Left ventricle myocardium superior (tissue), 1 donor: Measurements from ENCODE around the gene DNAL1. TPM values are rescaled to one million over a fixed set of nuclear protein-coding genes. Genes with fewer than 3 reads are reported as not detected.

Experiments used
- ATAC-seq: fragments of 200-7000 bp; cut with Tn5 transposase; one replicate; pipeline ENCODE4 v1.9.1; 2020; ENCODE audit warnings: mild to moderate bottlenecking, moderate library complexity
- DNase-seq: peaks from one replicate; pipeline ENCODE4 v3.0.0-alpha.2; 2020
- intact Hi-C: fragments of 100-400 bp; cut with micrococcal nuclease; formaldehyde crosslinking; loops from one replicate; pipeline ENCODE4 v1.11.0; 2022
- total RNA-seq: library from RNA; stranded (reverse); fragmentation: NEBNext Ultra II Directional; extraction: Animal tissue kit (Norgen Biotek cat#: 25700); gene quantifications from one replicate; pipeline ENCODE4 v1.2.1, GENCODE V29; 2021
- donor health status: DM: no; HTN: yes; CAD: no; lungs with severe emphysema.

Gene DNAL1
- total RNA-seq, 1 donor from 2014 or later: 12.0 TPM

GRCh38 chr14:73748858-73749357 is 104.1 kb downstream of the DNAL1 start:
- ATAC-seq (no peak), DNase-seq (no peak)
- intact Hi-C loops: no loop called here

DNA sequence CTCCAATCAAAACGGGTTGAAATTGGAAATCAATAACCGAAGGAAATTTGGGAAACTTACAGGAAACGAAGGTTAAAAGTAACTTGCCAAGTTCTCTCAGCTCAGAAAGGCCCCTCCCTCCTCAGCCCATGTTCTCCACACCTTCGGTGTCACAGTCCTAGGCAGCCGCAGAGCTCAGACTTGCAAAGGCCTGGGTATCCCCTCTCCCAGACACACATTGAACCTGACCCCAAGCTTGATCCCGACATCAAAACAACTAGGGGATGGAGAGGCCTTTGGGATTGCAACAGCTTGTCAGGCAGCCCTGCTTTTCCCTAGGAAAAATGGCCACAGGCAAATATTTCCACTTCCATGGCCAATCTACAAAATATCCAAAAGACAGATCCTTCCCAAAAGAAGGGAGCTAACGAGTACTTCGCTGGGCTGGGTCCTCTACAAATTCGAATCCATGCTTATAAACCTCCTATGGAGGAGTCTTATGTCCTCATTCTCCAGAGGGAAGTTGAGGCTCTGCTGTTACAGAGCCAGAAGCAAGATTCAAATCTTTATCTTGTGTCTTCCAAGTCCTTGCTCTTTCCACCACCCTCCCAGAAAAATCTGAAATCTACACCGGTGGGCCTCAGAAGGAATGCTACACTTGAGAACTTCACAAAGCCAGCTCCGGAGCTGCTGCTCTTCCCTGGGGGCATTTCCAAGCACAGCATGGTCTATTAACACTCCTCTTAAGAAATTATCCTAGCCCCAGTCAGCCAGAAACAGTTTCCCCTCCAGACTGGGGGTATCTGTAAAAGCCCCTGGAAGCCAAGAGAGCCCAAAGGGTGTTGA is 105.1 kb downstream of the DNAL1 start:
- DNase-seq: no peak
- ATAC-seq: no peak
- intact Hi-C loops: no loop called here

DNA sequence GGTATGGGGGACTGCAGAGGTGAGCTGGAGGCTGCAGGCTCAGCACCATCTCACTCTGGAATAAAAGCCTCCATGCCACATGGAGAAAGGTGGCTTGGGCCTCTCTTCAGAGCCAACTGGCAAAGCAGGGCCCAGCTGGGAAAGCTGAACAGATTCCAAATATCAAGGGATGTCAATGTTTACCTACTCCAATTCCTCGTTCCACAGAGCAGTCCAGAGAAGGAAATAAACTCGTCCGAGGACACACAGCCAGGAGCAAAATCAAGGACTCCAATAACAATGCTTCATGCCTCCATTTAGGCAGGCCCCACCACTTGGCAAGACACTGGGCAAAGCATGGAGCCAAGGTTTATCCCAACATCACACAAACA is 105.7 kb downstream of the DNAL1 start:
- DNase-seq (no peak), ATAC-seq (no peak)
- intact Hi-C loops: no loop called here

DNA sequence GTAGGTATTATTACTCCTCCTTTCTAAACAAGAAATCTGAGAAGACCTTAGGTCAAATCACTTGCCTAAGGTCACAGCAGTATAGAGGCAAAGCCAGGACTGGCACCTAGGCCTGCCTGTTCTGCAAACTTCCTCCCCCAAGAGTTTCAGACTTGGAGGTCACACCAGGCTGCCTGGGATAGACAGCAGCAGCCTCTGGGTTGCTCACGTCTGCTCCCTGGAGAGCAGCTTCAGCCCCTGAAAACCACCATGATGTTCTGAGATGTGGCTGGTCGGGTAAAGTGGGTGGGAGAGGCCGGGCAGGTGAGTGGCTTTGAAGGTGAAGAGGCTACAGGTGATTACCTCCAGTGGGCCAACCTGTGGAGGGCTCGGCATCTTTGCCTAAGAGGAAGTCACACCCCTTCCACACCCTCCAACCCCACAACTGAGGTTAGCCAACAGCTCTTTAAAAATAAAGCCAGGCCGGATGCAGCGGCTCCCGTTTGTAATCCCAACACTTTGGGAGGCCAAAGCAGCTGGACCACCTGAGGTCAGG is 106.4 kb downstream of the DNAL1 start:
- intact Hi-C loops: no loop called here
- no peak for DNase-seq

DNA sequence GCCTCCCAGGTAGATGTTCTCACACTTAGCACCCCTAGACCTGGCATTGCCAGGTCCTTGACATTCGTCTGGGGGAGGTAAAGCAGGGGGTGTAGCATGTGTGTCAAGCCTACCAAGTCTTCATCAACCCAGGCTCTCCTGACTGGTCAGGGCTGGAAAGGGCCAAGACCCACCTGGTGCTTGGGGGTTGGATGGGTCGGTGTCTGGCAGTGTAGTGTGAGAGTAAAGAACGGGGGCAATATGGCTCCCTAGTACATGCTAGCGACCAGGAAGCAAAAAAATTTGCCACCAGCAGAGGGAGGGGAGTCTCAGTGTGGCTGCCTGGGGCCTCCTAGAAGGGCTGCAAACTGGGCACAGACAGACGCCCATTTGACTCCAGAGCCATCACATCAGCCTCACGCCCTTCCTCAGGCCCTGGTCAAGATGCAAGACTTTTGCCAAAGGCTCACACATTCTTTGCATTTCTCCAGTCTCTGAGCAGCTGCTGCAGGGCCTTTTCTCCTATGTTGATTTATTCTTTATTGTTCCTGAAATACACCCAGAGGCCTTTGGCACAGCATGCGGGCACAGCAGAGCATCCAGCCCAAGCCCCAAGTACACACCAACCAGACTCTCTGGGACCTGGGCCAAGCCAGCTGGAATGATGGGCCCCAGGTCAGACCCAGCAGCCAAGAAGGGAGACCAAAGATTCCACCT is 107.7 kb downstream of the DNAL1 start:
- DNase-seq: peak; percentile 90

More for the DNA sequence above, 106.4 kb downstream of the DNAL1 start:
- no peak for ATAC-seq

More for the DNA sequence above, 107.7 kb downstream of the DNAL1 start:
- intact Hi-C loops: no loop called here
- ATAC-seq: peak; percentile 69

Other genes with a start within 250 kb of the DNAL1 start
- gene NUMB, start 186.4 kb upstream of the DNAL1 start, total RNA-seq: 41.9 TPM
- gene RIOX1, start 154.1 kb upstream of the DNAL1 start, total RNA-seq: 8.1 TPM
- 24.7 TPM for gene ACOT1, start 107.8 kb upstream of the DNAL1 start, total RNA-seq
- 0.10 TPM for gene HEATR4, start 86.0 kb upstream of the DNAL1 start, total RNA-seq
- 217 TPM for gene ACOT2, start 75.8 kb upstream of the DNAL1 start, total RNA-seq
- 0.84 TPM for gene ACOT4, start 53.1 kb upstream of the DNAL1 start, total RNA-seq
- gene ACOT6, start 32.5 kb upstream of the DNAL1 start, total RNA-seq: not detected
- gene PNMA1, start 69.4 kb downstream of the DNAL1 start, total RNA-seq: 13.9 TPM
- 38.4 TPM for gene PTGR2, start 206.8 kb downstream of the DNAL1 start, total RNA-seq
- 18.5 TPM for gene ZNF410, start 241.9 kb downstream of the DNAL1 start, total RNA-seq